Measurements from ENCODE around the gene FARP2.
"Not testable (repeated sequence)": the region's sequence is repeated elsewhere in the genome, so short reads cannot be mapped to it uniquely, and the experiment has no call there.

FARP2 gene

DNA sequence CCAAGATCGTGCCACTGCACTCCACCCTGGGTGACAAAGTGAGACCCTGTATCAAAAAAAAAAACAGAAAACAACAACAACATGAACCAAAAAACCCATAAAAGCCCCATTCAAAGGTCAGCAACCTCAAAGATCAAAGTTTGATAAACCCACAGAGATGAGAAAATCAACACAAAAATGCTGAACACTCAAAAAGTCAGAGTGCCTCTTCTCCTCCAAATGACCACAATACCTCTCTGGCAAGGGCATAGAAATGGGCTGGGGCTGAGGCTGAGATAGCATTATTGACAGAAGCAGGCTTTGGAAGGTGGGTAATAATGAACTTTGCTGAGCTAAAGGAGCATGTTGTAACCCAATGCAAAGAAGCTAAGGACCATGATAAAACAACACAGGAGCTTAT is 66.3 kb downstream of the FARP2 start:
- Histone ChIP-seq H3K4me1 (ENCODE audit: control insufficient read depth in 2 of 2, insufficient read depth in 1 of 2, low read depth in 1 of 2, low read length in 2 of 2) (no peaks in the 10 kb centered on the region), H3K79me1 (ENCODE audit: low read depth, low read length) (no peaks in the 10 kb centered on the region), H3K9ac (ENCODE audit: low read depth, low read length, poor library complexity) (no peak overlapping the region), H4K8ac (ENCODE audit: low read depth, low read length) (no peak overlapping the region), H3K36me3 (replicated peaks in 1 of 2; ENCODE audit: control insufficient read depth in 2 of 2, insufficient read depth in 2 of 2, low read length in 2 of 2) (peaks cover 10 to 37% of the 10 kb centered on the region in 2 donors), H4K91ac (ENCODE audit: low read depth, low read length, poor library complexity) (no peak overlapping the region), H2BK5ac (ENCODE audit: low read length) (no peak overlapping the region), H2BK120ac (ENCODE audit: low read depth, low read length) (no peak overlapping the region), H3K27ac (replicated peaks; ENCODE audit: low read length) (no peak overlapping the region), H2BK15ac (ENCODE audit: low read length) (no peak overlapping the region), H2BK12ac (ENCODE audit: low read length) (no peak overlapping the region), H3K23ac (ENCODE audit: low read depth, low read length, poor library complexity) (no peak overlapping the region), H3K9me3 (replicated peaks in 1 of 2; ENCODE audit: control insufficient read depth in 2 of 2, insufficient read depth in 1 of 2, low read depth in 1 of 2, low read length in 2 of 2) (peaks cover 0 to 18% of the 10 kb centered on the region in 2 donors), H3K4me3 (ENCODE audit: low read length in 2 of 2) (no peak overlapping the region), H3K4me2 (ENCODE audit: insufficient read depth, low read length, poor library complexity, severe bottlenecking) (no peak overlapping the region), H3K14ac (ENCODE audit: low read length) (no peak overlapping the region), H2AK5ac (ENCODE audit: low read depth, low read length) (no peak overlapping the region), H3K18ac (ENCODE audit: low read length) (no peak overlapping the region), H2AFZ (ENCODE audit: low read length) (no peak overlapping the region), H3K27me3 (ENCODE audit: control insufficient read depth in 3 of 3, insufficient read depth in 3 of 3, low read depth in 1 of 3, low read length in 3 of 3) (no peaks in the 10 kb centered on the region), H3K4ac (ENCODE audit: low read length) (no peak overlapping the region)
- DNase-seq (ENCODE audit: low spot score) = no peak
- WGBS, 2 donors (ENCODE audit: extremely low coverage in 2 of 2, insufficient read length in 2 of 2, insufficient replicate concordance in 1 of 2) = no CpG with 5 or more reads among the region's 1 CpG

DNA sequence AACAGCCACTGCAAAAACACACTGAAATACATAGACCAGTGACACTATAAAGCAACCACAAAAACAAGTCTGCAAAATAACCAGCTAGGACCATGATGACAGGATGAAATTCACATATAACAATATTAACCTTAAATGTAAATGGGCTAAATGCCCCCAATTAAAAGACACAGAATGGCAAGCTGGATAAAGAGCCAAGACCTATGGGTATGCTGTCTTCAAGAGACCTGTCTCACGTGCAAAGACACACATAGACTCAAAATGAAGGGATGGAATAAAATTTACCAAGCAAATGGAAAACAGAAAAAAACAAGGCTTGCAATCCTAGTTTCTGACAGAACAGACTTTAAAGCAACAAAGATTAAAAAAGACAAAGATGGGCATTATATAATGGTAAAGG is 67.4 kb downstream of the FARP2 start:
- not testable (repeated sequence) for H4K8ac ChIP-seq (ENCODE audit: low read depth, low read length); H2AK5ac ChIP-seq (ENCODE audit: low read depth, low read length); H3K4ac ChIP-seq (ENCODE audit: low read length); H2BK120ac ChIP-seq (ENCODE audit: low read depth, low read length); H2BK12ac ChIP-seq (ENCODE audit: low read length); H3K9ac ChIP-seq (ENCODE audit: low read depth, low read length, poor library complexity); DNase-seq (ENCODE audit: low spot score); H4K91ac ChIP-seq (ENCODE audit: low read depth, low read length, poor library complexity); H2AFZ ChIP-seq (ENCODE audit: low read length); H3K23ac ChIP-seq (ENCODE audit: low read depth, low read length, poor library complexity); H3K27ac ChIP-seq (replicated peaks; ENCODE audit: low read length); H3K79me1 ChIP-seq (ENCODE audit: low read depth, low read length); H3K27me3 ChIP-seq (ENCODE audit: control insufficient read depth in 3 of 3, insufficient read depth in 3 of 3, low read depth in 1 of 3, low read length in 3 of 3); H3K18ac ChIP-seq (ENCODE audit: low read length); H3K14ac ChIP-seq (ENCODE audit: low read length); H3K4me2 ChIP-seq (ENCODE audit: insufficient read depth, low read length, poor library complexity, severe bottlenecking); H3K4me3 ChIP-seq (ENCODE audit: low read length in 2 of 2); H3K4me1 ChIP-seq (ENCODE audit: control insufficient read depth in 2 of 2, insufficient read depth in 1 of 2, low read depth in 1 of 2, low read length in 2 of 2); H2BK15ac ChIP-seq (ENCODE audit: low read length); H2BK5ac ChIP-seq (ENCODE audit: low read length)
- WGBS, 2 donors (ENCODE audit: extremely low coverage in 2 of 2, insufficient read length in 2 of 2, insufficient replicate concordance in 1 of 2) = no CpG with 5 or more reads among the region's 1 CpG
- peaks cover 0 to 18% of the 10 kb centered on the region in 2 donors for H3K9me3 ChIP-seq (replicated peaks in 1 of 2; ENCODE audit: control insufficient read depth in 2 of 2, insufficient read depth in 1 of 2, low read depth in 1 of 2, low read length in 2 of 2)
- H3K36me3 ChIP-seq (replicated peaks in 1 of 2; ENCODE audit: control insufficient read depth in 2 of 2, insufficient read depth in 2 of 2, low read length in 2 of 2) = peaks cover 8 to 26% of the 10 kb centered on the region in 2 donors

DNA sequence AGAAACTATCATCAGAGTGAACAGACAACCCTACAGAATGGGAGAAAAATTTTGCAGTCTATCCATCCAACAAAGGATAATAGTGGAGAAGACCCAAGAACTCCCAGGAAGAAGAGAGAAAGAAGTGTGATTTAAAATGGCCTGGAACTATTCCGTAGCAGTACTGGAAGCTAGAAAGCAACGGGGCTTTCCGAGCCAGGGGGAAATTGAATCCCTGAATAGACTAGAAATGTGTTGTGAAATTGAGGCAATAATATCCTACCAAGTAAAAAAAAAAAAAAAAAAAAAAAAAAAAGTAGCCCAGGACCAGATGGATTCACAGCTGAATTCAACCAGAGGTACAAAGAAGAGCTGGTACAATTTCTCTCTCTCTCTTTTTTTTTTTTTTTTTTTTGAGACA is 69.3 kb downstream of the FARP2 start:
- Histone ChIP-seq H3K14ac (ENCODE audit: low read length) (no peak overlapping the region), H4K91ac (ENCODE audit: low read depth, low read length, poor library complexity) (no peak overlapping the region), H3K4me3 (ENCODE audit: low read length in 2 of 2) (no peak overlapping the region), H4K8ac (ENCODE audit: low read depth, low read length) (no peak overlapping the region), H2AFZ (ENCODE audit: low read length) (no peak overlapping the region), H3K9ac (ENCODE audit: low read depth, low read length, poor library complexity) (no peak overlapping the region), H3K4ac (ENCODE audit: low read length) (no peak overlapping the region), H2AK5ac (ENCODE audit: low read depth, low read length) (no peak overlapping the region), H2BK12ac (ENCODE audit: low read length) (no peak overlapping the region), H3K9me3 (replicated peaks in 1 of 2; ENCODE audit: control insufficient read depth in 2 of 2, insufficient read depth in 1 of 2, low read depth in 1 of 2, low read length in 2 of 2) (peaks cover 2 to 31% of the 10 kb centered on the region in 2 donors), H2BK120ac (ENCODE audit: low read depth, low read length) (no peak overlapping the region), H3K18ac (ENCODE audit: low read length) (no peak overlapping the region), H2BK15ac (ENCODE audit: low read length) (no peak overlapping the region), H2BK5ac (ENCODE audit: low read length) (no peak overlapping the region), H3K23ac (ENCODE audit: low read depth, low read length, poor library complexity) (no peak overlapping the region), H3K4me2 (ENCODE audit: insufficient read depth, low read length, poor library complexity, severe bottlenecking) (no peak overlapping the region), H3K4me1 (ENCODE audit: control insufficient read depth in 2 of 2, insufficient read depth in 1 of 2, low read depth in 1 of 2, low read length in 2 of 2) (no peaks in the 10 kb centered on the region), H3K36me3 (replicated peaks in 1 of 2; ENCODE audit: control insufficient read depth in 2 of 2, insufficient read depth in 2 of 2, low read length in 2 of 2) (peaks cover 14 to 35% of the 10 kb centered on the region in 2 donors), H3K79me1 (ENCODE audit: low read depth, low read length) (no peaks in the 10 kb centered on the region), H3K27ac (replicated peaks; ENCODE audit: low read length) (no peak overlapping the region), H3K27me3 (ENCODE audit: control insufficient read depth in 3 of 3, insufficient read depth in 3 of 3, low read depth in 1 of 3, low read length in 3 of 3) (no peaks in the 10 kb centered on the region)
- no CpG with 5 or more reads among the region's 3 CpGs for WGBS, 2 donors (ENCODE audit: extremely low coverage in 2 of 2, insufficient read length in 2 of 2, insufficient replicate concordance in 1 of 2)
- DNase-seq (ENCODE audit: low spot score) = no peak

DNA sequence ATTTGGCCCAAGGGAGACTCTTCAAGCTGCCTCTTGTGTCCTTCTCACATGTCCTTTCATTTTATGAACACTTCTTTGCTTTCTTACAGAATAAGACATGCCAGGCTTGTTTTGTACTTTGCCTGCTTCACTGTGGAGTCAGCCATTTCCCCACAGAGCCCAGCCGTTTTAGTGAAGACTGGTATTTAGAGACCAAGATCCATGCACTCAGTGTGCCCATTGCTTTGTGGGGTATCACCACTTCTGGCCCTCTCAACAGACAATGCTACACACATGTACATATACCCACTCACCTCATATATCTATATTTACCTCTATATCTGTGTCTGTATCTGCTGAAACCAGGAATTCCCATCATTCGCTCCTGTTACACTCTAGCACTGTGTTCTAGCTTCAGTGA is 74.1 kb downstream of the FARP2 start:
- Histone ChIP-seq H2AFZ (ENCODE audit: low read length) (no peak overlapping the region), H4K91ac (ENCODE audit: low read depth, low read length, poor library complexity) (no peak overlapping the region), H2AK5ac (ENCODE audit: low read depth, low read length) (no peak overlapping the region), H2BK5ac (ENCODE audit: low read length) (no peak overlapping the region), H3K4me1 (ENCODE audit: control insufficient read depth in 2 of 2, insufficient read depth in 1 of 2, low read depth in 1 of 2, low read length in 2 of 2) (no peaks in the 10 kb centered on the region), H3K4me2 (ENCODE audit: insufficient read depth, low read length, poor library complexity, severe bottlenecking) (no peak overlapping the region), H3K23ac (ENCODE audit: low read depth, low read length, poor library complexity) (no peak overlapping the region), H3K9me3 (replicated peaks in 1 of 2; ENCODE audit: control insufficient read depth in 2 of 2, insufficient read depth in 1 of 2, low read depth in 1 of 2, low read length in 2 of 2) (peaks cover 2 to 16% of the 10 kb centered on the region in 2 donors), H2BK12ac (ENCODE audit: low read length) (no peak overlapping the region), H3K79me1 (ENCODE audit: low read depth, low read length) (no peaks in the 10 kb centered on the region), H3K36me3 (replicated peaks in 1 of 2; ENCODE audit: control insufficient read depth in 2 of 2, insufficient read depth in 2 of 2, low read length in 2 of 2) (peaks cover 10 to 61% of the 10 kb centered on the region in 2 donors), H2BK15ac (ENCODE audit: low read length) (no peak overlapping the region), H3K27me3 (ENCODE audit: control insufficient read depth in 3 of 3, insufficient read depth in 3 of 3, low read depth in 1 of 3, low read length in 3 of 3) (peaks cover 0 to 2% (median 0%) of the 10 kb centered on the region in 3 experiments), H3K4me3 (ENCODE audit: low read length in 2 of 2) (no peak overlapping the region), H3K27ac (replicated peaks; ENCODE audit: low read length) (no peak overlapping the region), H2BK120ac (ENCODE audit: low read depth, low read length) (no peak overlapping the region), H4K8ac (ENCODE audit: low read depth, low read length) (no peak overlapping the region), H3K4ac (ENCODE audit: low read length) (no peak overlapping the region), H3K14ac (ENCODE audit: low read length) (no peak overlapping the region), H3K9ac (ENCODE audit: low read depth, low read length, poor library complexity) (no peak overlapping the region), H3K18ac (ENCODE audit: low read length) (no peak overlapping the region)
- no CpG with 5 or more reads among the region's 2 CpGs for WGBS, 2 donors (ENCODE audit: extremely low coverage in 2 of 2, insufficient read length in 2 of 2, insufficient replicate concordance in 1 of 2)
- DNase-seq (ENCODE audit: low spot score) = no peak
